ENCODE results near the gene MTUS2.

GRCh38 chr13:29486551-29486950 lies 666.4 kb downstream of the MTUS2 start:
- TF ChIP-seq CTCF (IDR thresholded peaks at IDR 0.05; ENCODE audit: low read length) (no peak), EZH2 (optimal IDR thresholded peaks at IDR 0.05; ENCODE audit: low read depth, low read length) (no peak)

Measured in MM.1S (cell line).